ENCODE measurements around the gene NR1D1. TPM values are rescaled to one million over a fixed set of nuclear protein-coding genes. Genes with fewer than 3 reads are reported as not detected.

The NR1D1 gene
- total and polyA plus RNA-seq, 2 of the 13 experiments (the other 11 are each of a cell fraction or from before 2014, with no cell fraction given): 2.1 to 2.7 TPM

GRCh38 chr17:40063901-40064531 lies 36.4 kb downstream of the NR1D1 start (continued):
- 0 out of 2 replicates have a peak, but pooled peaks have one; percentile 23 for TF ChIP-seq ZNF816 (CRISPR knock-in tag; IDR thresholded peaks at IDR 0.05; ENCODE audit: borderline replicate concordance)
- 0 out of 2 replicates have a peak, but pooled peaks have one; percentile 15 for TF ChIP-seq FOXO1 (CRISPR knock-in tag; IDR thresholded peaks at IDR 0.05)
- no peak for TF ChIP-seq RFX1 (IDR thresholded peaks at IDR 0.05)
- TF ChIP-seq FOXK1 (CRISPR knock-in tag; IDR thresholded peaks at IDR 0.05; ENCODE audit: borderline replicate concordance, low read depth): 0 out of 2 replicates have a peak, but pooled peaks have one; percentile 13
- TF ChIP-seq STAT5B (CRISPR knock-in tag; IDR thresholded peaks at IDR 0.05): no peak
- TF ChIP-seq ZFP36L2 (CRISPR knock-in tag; IDR thresholded peaks at IDR 0.05): no peak
- TF ChIP-seq ERF (CRISPR knock-in tag; IDR thresholded peaks at IDR 0.05): peak; percentile 22; the same call in 1 of the 2 replicates
- TF ChIP-seq SP1 (IDR thresholded peaks at IDR 0.05): no peak
- peak; percentile 35; the same call in 1 of the 2 replicates for TF ChIP-seq SP1 (CRISPR knock-in tag; IDR thresholded peaks at IDR 0.05)
- no peak for TF ChIP-seq ZBTB40 (IDR thresholded peaks at IDR 0.05)
- TF ChIP-seq ZBTB40 (CRISPR knock-in tag; IDR thresholded peaks at IDR 0.05): peak; percentile 7; the same call in 1 of the 2 replicates
- 0 out of 2 replicates have a peak, but pooled peaks have one; percentile 7 for TF ChIP-seq THAP11 (CRISPR knock-in tag; IDR thresholded peaks at IDR 0.05)
